PC-3 (cell line): Measurements from ENCODE around the gene CMPK1. TPM values are rescaled to one million over a fixed set of nuclear protein-coding genes. Genes with fewer than 3 reads are reported as not detected.
A peak's percentile ranks its signal among the peaks of the same experiment; 100 is the strongest.

ENCODE experiments used
- ATAC-seq: fragments of 200-7000 bp; cut with Tn5 transposase; 2 replicates; pipeline ENCODE4 v1.9.1; 2020; ENCODE audit warnings: mild to moderate bottlenecking, moderate library complexity
- BruUV-seq: library from RNA; stranded (reverse); fragments of 400-500 nt; replicated peaks from 2 replicates; lab custom pipeline; 2021; lab: Mats Ljungman, UMichigan
- CTCF ChIA-PET: fragments of 300-600 bp; sonication (Branson Sonifier 250); formaldehyde crosslinking; loops from one replicate; lab custom pipeline; 2022; ENCODE audit warnings: antibody characterized with exemption; lab: Charles Lee
- POLR2A ChIA-PET: fragments of 300-600 bp; sonication (Branson Sonifier 250); formaldehyde crosslinking; loops from one replicate; lab custom pipeline; 2022; ENCODE audit warnings: antibody characterized with exemption; ENCODE audit not compliant: unreplicated experiment; lab: Charles Lee
- DNase-seq: peaks from one replicate; pipeline ENCODE4 v3.0.0-alpha.2; 2015
- H2AFZ ChIP-seq: fragments of 300-600 bp; sonication (generic); 2 replicates; pipeline ENCODE4 v1.6.0; 2016; ENCODE audit warnings: antibody characterized with exemption, low read length
- H3F3A ChIP-seq: fragments of 300-600 bp; sonication (generic); one replicate; pipeline ENCODE4 v1.6.0; 2017; ENCODE audit warnings: antibody characterized with exemption, low read length, control low read depth, mild to moderate bottlenecking; ENCODE audit not compliant: unreplicated experiment
- H3K27ac ChIP-seq: fragments of 300-600 bp; sonication (generic); 2 replicates; pipeline ENCODE4 v1.5.1; 2016; ENCODE audit warnings: mild to moderate bottlenecking, low read length
- H3K27me3 ChIP-seq: fragments of 300-600 bp; sonication (generic); 2 replicates; pipeline ENCODE4 v1.6.1; 2016; ENCODE audit warnings: low read length, mixed read lengths
- H3K36me3 ChIP-seq: fragments of 300-600 bp; sonication (generic); 2 replicates; pipeline ENCODE4 v1.6.1; 2016; ENCODE audit warnings: low read depth, mixed run types, low read length, mixed read lengths
- H3K4me1 ChIP-seq: fragments of 300-600 bp; sonication (generic); 2 replicates; pipeline ENCODE4 v1.5.1; 2016; ENCODE audit warnings: low read length; ENCODE audit not compliant: insufficient read depth
- H3K4me2 ChIP-seq: fragments of 300-600 bp; sonication (generic); 2 replicates; pipeline ENCODE4 v1.6.0; 2016; ENCODE audit warnings: low read length
- H3K4me3 ChIP-seq: fragments of 300-600 bp; sonication (generic); 2 replicates; pipeline ENCODE4 v1.5.1; 2016; ENCODE audit warnings: mild to moderate bottlenecking, low read length, mixed read lengths
- H3K79me2 ChIP-seq: fragments of 300-600 bp; sonication (generic); 2 replicates; pipeline ENCODE4 v1.6.1; 2017; ENCODE audit warnings: low read length, mixed read lengths
- H3K9ac ChIP-seq: fragments of 300-600 bp; sonication (generic); 2 replicates; pipeline ENCODE4 v1.6.0; 2016; ENCODE audit warnings: mild to moderate bottlenecking, low read length
- H3K9me2 ChIP-seq: fragments of 300-600 bp; sonication (generic); replicated peaks from 2 replicates; pipeline ENCODE4 v1.6.1; 2016; ENCODE audit warnings: mixed run types, low read length, mixed read lengths
- H3K9me3 ChIP-seq: fragments of 300-600 bp; sonication (generic); 2 replicates; pipeline ENCODE4 v1.6.1; 2016; ENCODE audit warnings: low read length, mixed read lengths
- H4K20me1 ChIP-seq: fragments of 300-600 bp; sonication (generic); 2 replicates; pipeline ENCODE4 v1.6.1; 2016; ENCODE audit warnings: low read length, mixed read lengths
- CTCF ChIP-seq: fragments of 300-600 bp; sonication (generic); conservative IDR thresholded peaks from 2 replicates; pipeline ENCODE4 v1.5.1; 2017; ENCODE audit warnings: antibody characterized with exemption, low read depth, mild to moderate bottlenecking, low read length
- EZH2 ChIP-seq: fragments of 300-600 bp; sonication (generic); IDR thresholded peaks from one replicate; pipeline ENCODE4 v1.6.1; 2017; ENCODE audit warnings: antibody characterized with exemption, mild to moderate bottlenecking, low read length; ENCODE audit not compliant: unreplicated experiment
- EZH2phosphoT487 ChIP-seq: fragments of 300-600 bp; sonication (generic); IDR thresholded peaks from 2 replicates; pipeline ENCODE4 v1.6.1; 2018; ENCODE audit warnings: mild to moderate bottlenecking, antibody characterized with exemption, low read length, borderline replicate concordance
- intact Hi-C: fragments of 100-400 bp; cut with micrococcal nuclease; formaldehyde crosslinking; loops from 2 replicates; pipeline ENCODE4 v1.9.0; 2023
- total RNA-seq: library from RNA; depleted of rRNA; stranded (reverse); fragments of >200 nt; gene quantifications from 2 replicates; pipeline ENCODE4 v1.2.3, GENCODE V29; 2014; rRNA removed

The CMPK1 gene
- total RNA-seq, 1 experiment from 2014 or later, result 86.2 TPM

GRCh38 chr1:47420547-47420946 lies 87.0 kb downstream of the CMPK1 start:
- no peaks in the 10 kb centered on the region for H3K36me3 ChIP-seq
- no peak overlapping the region for H3K4me2 ChIP-seq
- H4K20me1 ChIP-seq, result no peaks in the 10 kb centered on the region
- H3F3A ChIP-seq, result no peaks in the 10 kb centered on the region
- H3K27me3 ChIP-seq, result no peaks in the 10 kb centered on the region
- ATAC-seq, result no peak
- TF ChIP-seq CTCF (no peak), EZH2 (no peak), EZH2phosphoT487 (no peak)
- H3K27ac ChIP-seq, result no peak overlapping the region
- DNase-seq, result no peak
- H3K4me3 ChIP-seq, result no peak overlapping the region
- no peak overlapping the region for H3K9ac ChIP-seq
- POLR2A ChIA-PET, result no interaction called here
- H3K9me3 ChIP-seq, result no peaks in the 10 kb centered on the region
- H3K4me1 ChIP-seq, result no peaks in the 10 kb centered on the region
- intact Hi-C loops, result no loop called here
- H3K79me2 ChIP-seq, result no peaks in the 10 kb centered on the region
- CTCF ChIA-PET, result no interaction called here
- no peak overlapping the region for H2AFZ ChIP-seq
- no TSS peak for BruUV-seq
- no peaks in the 10 kb centered on the region for H3K9me2 ChIP-seq

- no peak for TF ChIP-seq EZH2
- BruUV-seq, result no TSS peak
- H3K27ac ChIP-seq, result no peak overlapping the region
- intact Hi-C loops, result loop anchor here (1.0 kb wide), 2 partner anchors 35 to 245 kb away; no protein-coding TSS in a partner anchor
- no peak for DNase-seq
- H3K4me1 ChIP-seq, result no peaks in the 10 kb centered on the region
- no peak overlapping the region for H3K9ac ChIP-seq
- H3K27me3 ChIP-seq, result no peaks in the 10 kb centered on the region
- H3K36me3 ChIP-seq, result no peaks in the 10 kb centered on the region
- ChIA-PET CTCF (interaction anchor here (0.6 to 0.7 kb wide), 2 partner anchors 228 to 302 kb away, joined by 3 read pairs; no protein-coding TSS in a partner anchor), POLR2A (no interaction called here)
- ATAC-seq, result no peak
- H3K4me2 ChIP-seq, result no peak overlapping the region
- no peaks in the 10 kb centered on the region for H4K20me1 ChIP-seq
- H2AFZ ChIP-seq, result no peak overlapping the region
- H3K4me3 ChIP-seq, result no peak overlapping the region
- H3K79me2 ChIP-seq, result no peaks in the 10 kb centered on the region
- no peaks in the 10 kb centered on the region for H3F3A ChIP-seq
- no peaks in the 10 kb centered on the region for H3K9me2 ChIP-seq
- no peaks in the 10 kb centered on the region for H3K9me3 ChIP-seq
Measured at GRCh38 chr1:47423872-47424271, 90.3 kb downstream of the CMPK1 start.

- H3K9me2 ChIP-seq, result no peaks in the 10 kb centered on the region
- H3K4me2 ChIP-seq, result no peak overlapping the region
- TF ChIP-seq EZH2phosphoT487 (no peak), CTCF (peak; percentile 96), EZH2 (no peak)
- H3K27ac ChIP-seq, result no peak overlapping the region
- no peaks in the 10 kb centered on the region for H4K20me1 ChIP-seq
- H3K4me1 ChIP-seq, result no peaks in the 10 kb centered on the region
- H3F3A ChIP-seq, result no peaks in the 10 kb centered on the region
- ChIA-PET POLR2A (interaction anchor here (0.7 kb wide), 1 partner anchor 13 kb away, joined by 5 read pairs; no protein-coding TSS in a partner anchor), CTCF (interaction anchor here (0.5 to 0.9 kb wide), 5 partner anchors 13 to 690 kb away, joined by 3 to 5 read pairs (median 3); partner anchors contain the start of gene FOXD2)
- no peak overlapping the region for H2AFZ ChIP-seq
- intact Hi-C loops, result loop anchor here (1.0 kb wide), 2 partner anchors 35 to 245 kb away; no protein-coding TSS in a partner anchor
- no peaks in the 10 kb centered on the region for H3K27me3 ChIP-seq
- no TSS peak for BruUV-seq
- peak; percentile 82 for DNase-seq
- peak; percentile 90 for ATAC-seq
- no peaks in the 10 kb centered on the region for H3K9me3 ChIP-seq
- no peak overlapping the region for H3K4me3 ChIP-seq
- no peaks in the 10 kb centered on the region for H3K36me3 ChIP-seq
- H3K9ac ChIP-seq, result no peak overlapping the region
- no peaks in the 10 kb centered on the region for H3K79me2 ChIP-seq
Measured at GRCh38 chr1:47424336-47424982, 90.9 kb downstream of the CMPK1 start.

Other genes starting within 250 kb of the CMPK1 start
- gene CYP4A22, start 196.3 kb upstream of the CMPK1 start, total RNA-seq, result not detected in 2 replicates
- not detected in 2 replicates for gene PDZK1IP1, start 143.8 kb upstream of the CMPK1 start, total RNA-seq
- not detected in 2 replicates for gene TAL1, start 101.6 kb upstream of the CMPK1 start, total RNA-seq
- gene STIL, start 19.6 kb upstream of the CMPK1 start, total RNA-seq, result 26.2 and 32.0 TPM in 2 replicates
- gene FOXE3, start 82.5 kb downstream of the CMPK1 start, total RNA-seq, result not detected in 2 replicates
- 0.80 and 0.86 TPM in 2 replicates for gene FOXD2, start 104.3 kb downstream of the CMPK1 start, total RNA-seq